Caki2 (cell line): ENCODE measurements around the gene SLC13A5. TPM values are rescaled to one million over a fixed set of nuclear protein-coding genes. Genes with fewer than 3 reads are reported as not detected.
"Not testable (repeated sequence)": the region's sequence is repeated elsewhere in the genome, so short reads cannot be mapped to it uniquely, and the experiment has no call there.

Source experiments
- DNase-seq: peaks from one replicate; pipeline ENCODE4 v3.0.0-alpha.2; 2015; ENCODE audit warnings: low read depth
- in situ Hi-C: cut with HindIII; loops from 2 replicates; pipeline ENCODE4 v1.10.0; 2016; ENCODE audit warnings: low sequenced_read_pairs, low pct_unique_long_range_greater_than_20kb, mixed read lengths
- total RNA-seq: library from RNA; depleted of rRNA; stranded (reverse); fragments of >200 nt; shearing (Covaris generic); gene quantifications from 2 replicates; pipeline ENCODE4 v1.2.3, GENCODE V29; 2014; ENCODE audit warnings: low replicate concordance; rRNA removed

SLC13A5 gene
- total RNA-seq, result not detected in 2 replicates

DNA sequence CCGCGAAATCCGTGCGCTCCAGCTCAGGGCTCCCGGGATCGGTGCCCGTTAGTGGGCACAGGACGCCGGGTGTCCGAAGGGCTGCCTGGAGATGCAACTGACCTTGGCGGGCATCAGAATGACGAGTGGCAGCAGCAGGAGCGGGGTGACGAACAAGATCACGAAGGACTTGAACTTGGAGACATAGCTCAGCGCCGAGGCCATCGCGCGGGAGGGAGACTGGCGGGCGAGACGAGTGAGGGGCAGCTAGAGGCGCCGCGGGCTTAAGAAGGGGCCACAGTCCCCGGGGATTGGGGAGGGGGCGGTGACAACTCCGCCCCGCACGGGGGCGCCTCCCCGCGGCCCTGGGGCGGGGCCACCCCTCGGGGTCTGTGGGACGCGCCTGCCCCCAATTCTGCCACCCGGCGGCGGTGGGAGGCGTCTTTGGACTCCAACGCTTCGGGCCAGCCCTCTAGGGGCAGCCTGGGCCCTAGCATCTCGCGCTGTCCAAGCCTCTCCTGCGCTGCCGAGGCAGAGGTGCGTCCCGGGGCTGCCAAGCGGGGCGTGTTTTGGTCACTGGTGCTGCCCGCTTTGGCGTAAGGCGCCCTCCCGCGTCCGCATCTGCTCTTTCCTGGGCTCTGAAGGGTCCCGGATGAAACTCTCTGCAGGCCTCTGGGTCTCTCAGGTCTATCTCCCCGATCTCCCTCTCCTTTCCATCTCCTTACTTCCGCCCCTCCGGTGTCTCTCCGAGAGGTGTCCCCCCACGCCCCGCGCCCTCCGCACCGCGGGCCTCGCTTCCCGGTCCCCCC is at the start of gene SLC13A5:
SLC13A5 (minus strand) TSS at position 240 of the 788 bp plus-strand sequence; CDS start at position 204, 36 bp downstream.
- in situ Hi-C loops, result no loop called here

GRCh38 chr17:6761779-6762178 is 48.6 kb upstream of the SLC13A5 start:
- no peak for DNase-seq
- in situ Hi-C loops, result no loop called here

More for the DNA sequence above, at the start of gene SLC13A5:
- DNase-seq, result no peak

- DNase-seq, result no peak
- in situ Hi-C loops, result no loop called here
Observed at GRCh38 chr17:6757747-6758146, 44.6 kb upstream of the SLC13A5 start.

- in situ Hi-C loops, result no loop called here
Observed at GRCh38 chr17:6756425-6757031, 43.4 kb upstream of the SLC13A5 start.

DNA sequence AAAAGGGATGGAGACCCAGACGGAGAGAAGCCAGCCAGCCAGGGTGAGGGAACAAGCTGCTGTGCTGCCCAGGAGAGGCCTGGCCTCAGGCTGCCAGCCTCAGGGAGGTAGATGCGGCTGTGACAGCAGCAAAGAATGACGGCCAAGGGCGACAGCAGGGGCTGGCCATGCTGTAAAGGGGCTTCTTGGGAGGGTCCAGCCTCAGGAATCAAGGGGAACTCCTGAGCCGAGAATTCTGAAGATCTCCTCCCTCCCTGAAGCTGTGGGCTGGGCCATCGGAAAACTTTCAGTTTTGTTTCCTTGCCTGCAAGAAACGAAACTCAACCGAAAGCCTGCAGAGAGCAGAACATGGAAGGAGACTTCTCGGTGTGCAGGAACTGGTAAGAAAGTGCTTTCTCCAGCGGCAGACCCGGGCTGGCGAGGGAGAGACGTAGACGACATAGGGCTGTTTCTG is 42.6 kb upstream of the SLC13A5 start, which contains the start of gene XAF1:
XAF1 (plus strand) TSS at position 316 of the 454 bp plus-strand sequence; CDS start at position 349, 33 bp downstream.
- in situ Hi-C loops, result no loop called here
- no peak for DNase-seq

More at GRCh38 chr17:6756425-6757031, 43.4 kb upstream of the SLC13A5 start:
- no peak for DNase-seq

GRCh38 chr17:6755281-6755680 is 42.1 kb upstream of the SLC13A5 start:
- in situ Hi-C loops, result no loop called here
- no peak for DNase-seq

- in situ Hi-C loops, result no loop called here
Observed at GRCh38 chr17:6753546-6753945, 40.4 kb upstream of the SLC13A5 start.

DNA sequence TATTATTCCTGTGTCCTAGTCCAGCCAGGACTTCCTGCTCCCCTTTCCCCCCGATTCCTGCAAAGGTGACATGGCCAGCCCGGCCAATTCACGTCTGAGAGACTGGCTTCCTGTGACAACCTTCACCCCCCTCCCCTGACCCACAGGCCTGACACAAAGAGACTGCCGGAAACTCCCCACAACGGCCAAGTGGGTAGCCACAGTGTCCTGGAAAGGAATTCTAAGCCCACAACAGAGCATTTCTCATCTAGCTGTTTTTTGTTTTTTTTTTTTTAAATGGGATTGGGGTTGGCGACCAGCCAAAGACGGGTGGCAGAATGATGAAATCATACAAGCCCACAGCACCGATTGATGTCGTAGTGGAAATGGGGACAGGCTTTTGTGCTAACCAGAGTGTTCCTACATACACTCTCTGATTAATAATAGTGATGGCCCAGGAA is 39.9 kb upstream of the SLC13A5 start:
- no peak for DNase-seq

More at GRCh38 chr17:6753546-6753945, 40.4 kb upstream of the SLC13A5 start:
- DNase-seq, result no peak

DNA sequence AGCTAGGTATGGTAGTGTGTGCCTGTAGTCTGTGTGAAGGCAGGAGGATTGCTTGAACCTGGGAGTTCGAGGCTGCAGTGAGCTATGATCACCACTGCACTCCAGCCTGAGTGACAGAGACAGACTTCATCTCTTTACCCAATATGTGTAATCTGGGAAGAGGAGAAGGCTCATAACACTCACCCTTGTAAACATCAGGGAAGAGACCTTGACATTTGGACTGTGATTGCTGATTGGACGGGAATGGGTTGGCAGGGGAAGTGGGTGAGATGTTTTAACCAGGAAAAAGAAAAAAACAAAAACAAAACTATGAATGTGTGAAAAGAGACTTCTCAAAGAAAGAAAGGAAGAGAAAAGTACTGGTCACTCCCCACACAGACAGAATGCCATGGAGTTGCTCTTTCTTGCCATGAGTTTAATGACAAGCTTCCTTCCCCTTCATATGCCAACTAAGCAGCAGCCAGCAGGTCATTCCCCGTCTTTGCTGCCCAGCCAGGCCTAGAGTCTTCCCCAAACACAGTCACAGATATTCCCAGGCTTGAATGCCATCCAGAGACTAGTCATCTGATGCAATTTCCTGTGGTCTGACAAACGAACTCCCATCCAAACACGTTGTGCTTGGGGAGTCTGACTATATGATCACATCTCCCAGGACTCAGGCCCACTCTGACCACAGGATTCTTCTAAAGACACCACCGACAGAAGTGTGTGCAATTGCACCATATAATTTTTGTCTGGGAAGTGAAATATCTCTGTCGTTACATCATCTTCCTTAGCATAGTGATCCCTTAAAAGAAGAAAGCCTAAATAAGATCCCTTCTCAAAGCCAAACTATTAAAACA is 39.1 kb upstream of the SLC13A5 start:
- in situ Hi-C loops, result no loop called here
- DNase-seq, result no peak

More for the DNA sequence above, 39.9 kb upstream of the SLC13A5 start:
- in situ Hi-C loops, result no loop called here

DNA sequence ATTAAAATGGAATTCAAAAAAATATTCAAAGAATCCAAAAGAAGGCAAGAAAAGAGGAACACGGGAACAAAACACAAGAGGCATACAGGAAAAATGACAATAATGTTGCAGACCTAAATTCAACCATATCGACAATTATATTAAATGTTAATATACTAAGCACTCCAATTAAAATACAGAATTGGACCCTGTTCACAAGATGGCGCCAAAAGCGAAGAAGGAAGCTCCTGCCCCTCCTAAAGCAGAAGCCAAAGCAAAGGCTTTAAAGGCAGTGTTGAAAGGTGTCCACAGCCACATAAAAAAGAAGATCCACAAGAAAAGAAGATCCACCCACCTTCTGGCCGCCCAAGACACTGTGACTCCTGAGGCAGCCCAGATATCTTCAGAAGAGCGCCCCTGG is 36.4 kb upstream of the SLC13A5 start:
- in situ Hi-C loops, result no loop called here
- no peak for DNase-seq

- in situ Hi-C loops, result no loop called here
- no peak for DNase-seq
Observed at GRCh38 chr17:6748617-6749016, 35.4 kb upstream of the SLC13A5 start.

DNA sequence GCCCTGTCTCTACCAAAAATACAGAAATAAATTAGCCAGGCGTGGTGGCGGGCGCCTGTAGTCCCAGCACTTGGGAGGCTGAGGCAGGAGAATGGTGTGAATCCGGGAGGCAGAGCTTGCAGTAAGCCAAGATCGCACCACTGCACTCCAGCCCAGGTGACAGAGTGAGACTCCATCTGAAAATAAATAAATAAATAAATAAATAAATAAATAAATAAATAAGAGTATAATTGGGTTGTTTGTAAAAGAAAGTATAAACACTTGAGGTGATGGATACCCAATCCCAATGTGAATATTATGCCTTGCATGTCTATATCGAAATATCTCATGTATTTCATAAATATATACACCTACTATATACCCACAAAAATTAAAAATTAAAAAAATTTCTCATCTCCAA is 33.5 kb upstream of the SLC13A5 start:
- in situ Hi-C loops, DNase-seq: not testable (repeated sequence)

- no peak for DNase-seq
- in situ Hi-C loops, result no loop called here
Observed at GRCh38 chr17:6729531-6729930, 16.4 kb upstream of the SLC13A5 start.

GRCh38 chr17:6724009-6724408 is 10.8 kb upstream of the SLC13A5 start:
- in situ Hi-C loops, result no loop called here
- DNase-seq, result no peak

DNA sequence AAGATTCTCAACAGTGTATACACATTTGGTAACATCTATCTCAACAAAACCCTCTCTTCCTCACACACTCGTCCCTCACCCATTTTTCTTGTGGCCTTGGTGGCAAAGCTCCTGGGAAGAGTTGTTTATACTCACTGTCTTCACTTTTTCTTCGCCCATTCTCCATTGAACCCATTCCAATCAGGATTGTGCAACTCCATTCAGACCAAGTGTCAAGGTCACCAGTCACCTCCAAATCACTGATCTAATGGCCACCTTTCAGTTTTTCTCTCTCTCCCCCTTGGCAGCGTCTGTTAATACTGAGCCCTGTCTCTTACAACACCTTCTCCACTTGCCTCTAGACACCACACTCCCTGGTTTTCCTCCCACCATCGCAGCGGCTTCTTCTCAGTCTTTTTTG is 8.6 kb upstream of the SLC13A5 start:
- in situ Hi-C loops, result no loop called here
- DNase-seq, result no peak

- no peak for DNase-seq
- in situ Hi-C loops, result no loop called here
Observed at GRCh38 chr17:6716736-6717135, 3.6 kb upstream of the SLC13A5 start.

DNA sequence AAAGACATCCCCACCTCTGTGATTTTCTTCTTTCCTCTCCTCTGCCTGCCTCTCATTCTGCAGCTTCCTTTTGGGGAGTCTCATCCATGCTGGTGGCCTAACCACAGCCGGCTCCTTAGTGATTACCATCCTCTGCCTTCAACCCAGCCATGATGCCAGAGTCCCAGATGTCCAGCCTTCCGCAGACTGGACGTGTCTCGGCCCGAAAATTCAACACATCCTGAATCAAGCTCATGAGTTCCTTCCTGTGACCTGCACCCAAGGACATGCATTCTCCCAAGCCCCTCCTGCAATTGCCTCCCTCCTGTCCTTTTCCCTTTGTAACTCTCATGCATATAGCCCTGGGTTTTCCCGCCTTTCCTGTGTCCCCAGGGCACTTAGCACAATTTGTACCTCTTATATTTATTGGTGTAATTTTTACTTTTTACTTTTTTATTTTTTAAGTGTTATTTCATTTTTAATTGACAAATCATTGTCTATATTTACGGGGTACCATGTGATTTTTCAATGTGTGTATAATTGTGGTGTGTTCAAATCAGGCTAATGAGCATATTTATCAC is 1.2 kb upstream of the SLC13A5 start:
- DNase-seq, result no peak
- in situ Hi-C loops, result no loop called here

GRCh38 chr17:6713918-6714271 is 726 bp upstream of the SLC13A5 start:
- in situ Hi-C loops, result no loop called here
- no peak for DNase-seq
